GM18861 (cell line): ENCODE measurements around the gene ACACB.

Experiments
- ATAC-seq: cut with Tn5 transposase; IDR thresholded peaks from one replicate; pipeline ENCODE4 v1.9.1; 2021; ENCODE audit not compliant: unreplicated experiment

Gene ACACB

DNA sequence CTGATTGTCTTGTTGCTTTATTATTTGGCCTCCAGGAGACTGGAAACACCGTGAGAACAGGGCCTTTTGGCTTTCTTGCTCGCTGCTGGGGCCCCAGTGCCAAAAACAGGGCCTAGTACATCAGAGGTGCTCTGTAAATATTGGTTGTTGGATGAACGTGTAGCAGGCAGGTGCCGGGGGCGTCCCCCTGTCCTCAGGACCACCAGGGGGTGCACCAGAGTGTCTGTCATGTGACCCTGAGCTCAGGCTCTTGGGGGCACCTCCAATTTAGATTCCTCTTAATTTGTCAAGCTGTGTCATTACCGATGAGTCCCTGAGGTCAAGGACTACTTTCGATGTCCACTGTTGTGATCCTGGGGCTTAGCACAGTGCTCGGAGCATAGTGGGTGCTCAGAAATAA lies 87.1 kb downstream of the ACACB start:
- ATAC-seq: no peak

DNA sequence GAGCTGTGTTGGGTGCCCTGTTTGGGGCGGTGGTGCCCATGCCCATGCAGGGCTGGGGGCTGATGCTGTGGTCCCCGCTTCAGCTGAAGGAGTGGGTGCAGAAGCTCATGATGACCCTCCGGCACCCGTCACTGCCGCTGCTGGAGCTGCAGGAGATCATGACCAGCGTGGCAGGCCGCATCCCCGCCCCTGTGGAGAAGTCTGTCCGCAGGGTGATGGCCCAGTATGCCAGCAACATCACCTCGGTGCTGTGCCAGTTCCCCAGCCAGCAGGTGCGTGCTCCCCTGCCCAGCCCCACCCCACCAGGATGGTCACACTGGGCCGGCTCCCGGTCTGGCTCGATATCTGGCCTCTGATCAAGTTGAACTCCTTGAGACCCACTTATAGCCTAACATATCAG lies 92.7 kb downstream of the ACACB start:
- ATAC-seq: no peak

DNA sequence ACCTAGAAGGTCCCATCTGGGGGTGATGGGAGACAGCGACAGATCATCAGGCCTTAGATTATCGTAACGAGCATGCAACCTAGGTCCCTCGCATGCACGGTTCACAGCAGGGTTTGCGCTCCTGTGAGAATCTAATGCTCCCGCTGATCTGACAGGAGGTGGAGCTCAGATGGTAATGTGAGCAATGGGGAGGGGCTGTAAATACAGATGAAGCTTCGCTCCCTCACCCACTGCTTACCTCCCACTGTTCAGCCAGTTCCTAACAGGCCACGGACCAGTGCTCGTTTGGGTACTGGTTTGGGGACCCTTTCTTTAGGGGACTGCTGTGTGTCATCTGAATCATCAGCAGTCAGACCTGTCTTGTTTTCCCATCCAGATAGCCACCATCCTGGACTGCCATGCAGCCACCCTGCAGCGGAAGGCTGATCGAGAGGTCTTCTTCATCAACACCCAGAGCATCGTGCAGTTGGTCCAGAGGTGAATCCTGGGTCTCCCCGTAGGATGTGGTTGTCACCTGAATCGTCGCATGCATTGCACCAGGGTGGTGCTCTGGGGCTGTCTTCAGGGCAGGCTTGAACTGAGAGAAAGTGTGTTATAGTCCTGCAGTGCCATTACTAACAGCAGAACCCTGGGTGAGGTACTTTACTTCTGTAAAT lies 96.2 kb downstream of the ACACB start:
- ATAC-seq: no peak

DNA sequence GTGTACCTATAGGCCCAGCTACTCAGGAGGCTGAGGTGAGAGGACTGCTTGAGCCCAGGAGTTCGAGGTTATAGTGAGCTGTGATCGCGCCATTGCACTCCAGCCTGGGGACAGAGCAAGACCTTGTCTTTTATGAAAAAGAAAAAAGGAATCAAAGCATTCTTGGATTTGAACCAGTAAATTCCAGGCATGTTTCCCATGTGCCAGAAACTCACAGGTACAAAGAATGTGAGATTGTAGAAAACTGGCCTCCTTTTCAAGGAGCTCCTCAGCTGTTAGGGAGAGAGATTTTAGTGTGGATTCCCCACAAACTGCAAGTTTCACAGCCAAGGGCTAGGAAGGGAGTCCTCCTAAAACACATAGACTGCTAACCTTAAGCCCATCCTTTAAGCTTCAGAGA lies 97.7 kb downstream of the ACACB start:
- no peak for ATAC-seq

DNA sequence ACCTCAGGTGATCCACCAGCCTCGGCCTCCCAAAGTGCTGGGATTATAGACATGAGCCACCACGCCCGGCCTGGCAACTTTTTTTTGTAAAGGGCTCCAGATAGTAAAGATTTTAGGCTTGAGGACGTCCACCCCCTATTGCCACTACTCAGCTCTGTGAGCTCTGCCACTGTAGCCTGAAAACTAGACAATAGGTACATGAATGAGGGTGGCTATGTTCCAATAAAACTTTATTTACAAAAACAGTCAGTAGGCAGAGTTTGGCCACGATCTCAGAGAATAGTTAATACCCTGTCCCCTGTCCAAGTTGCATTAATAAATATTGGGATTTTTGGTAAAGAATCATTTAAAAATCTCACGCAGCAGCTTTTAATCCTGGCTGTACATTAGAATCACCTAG lies 102.6 kb downstream of the ACACB start:
- no peak for ATAC-seq

DNA sequence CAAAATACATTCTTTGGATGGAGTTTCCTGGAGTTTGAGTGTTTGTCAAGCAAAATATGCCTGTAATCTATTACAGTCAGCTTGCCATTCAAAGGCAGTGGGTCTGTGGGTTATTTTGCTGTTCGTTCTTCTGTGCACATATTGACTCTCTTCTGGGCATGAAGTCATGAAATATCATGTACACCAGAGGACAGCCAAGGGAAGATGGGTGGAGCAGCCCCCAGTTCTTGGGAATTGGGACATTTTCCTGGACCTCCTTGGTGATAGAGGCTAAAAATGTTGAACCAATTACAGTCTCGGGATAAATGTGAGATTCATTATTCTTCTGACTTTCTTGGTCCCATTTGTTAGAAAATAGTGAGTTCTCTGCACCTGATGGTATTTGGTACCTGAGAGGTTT lies 103.6 kb downstream of the ACACB start:
- no peak for ATAC-seq

DNA sequence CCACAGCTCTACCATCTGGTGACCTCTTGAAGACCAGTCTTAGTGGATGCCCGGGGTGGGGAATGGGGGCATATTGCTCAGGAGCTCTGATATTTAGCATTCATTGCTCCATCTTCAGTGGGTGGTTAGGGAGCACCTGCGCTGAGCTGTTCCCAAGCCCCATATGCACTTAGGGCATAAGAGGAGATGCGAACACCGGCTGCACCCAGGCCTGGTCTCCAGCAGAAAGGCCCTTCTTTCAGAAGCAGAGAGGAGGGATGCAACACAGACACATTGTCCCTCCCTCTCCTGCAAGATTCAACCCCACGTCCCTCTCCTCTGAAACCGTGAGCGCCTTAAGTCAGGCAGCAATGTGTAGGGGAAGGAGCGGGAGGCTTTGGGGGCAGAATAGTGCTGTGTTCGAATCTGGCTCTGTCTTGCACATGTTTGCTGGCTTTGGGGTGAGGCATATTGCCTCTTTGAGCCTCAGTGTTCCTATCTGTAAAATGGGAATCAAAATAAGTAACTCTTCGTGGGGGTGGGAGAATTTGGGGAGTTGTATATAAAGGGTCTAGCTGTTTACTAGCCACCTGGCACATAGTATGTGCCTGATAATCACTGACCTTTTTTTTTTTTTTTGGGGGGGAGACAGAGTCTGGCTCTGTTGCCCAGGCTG lies 105.0 kb downstream of the ACACB start:
- ATAC-seq: no peak

DNA sequence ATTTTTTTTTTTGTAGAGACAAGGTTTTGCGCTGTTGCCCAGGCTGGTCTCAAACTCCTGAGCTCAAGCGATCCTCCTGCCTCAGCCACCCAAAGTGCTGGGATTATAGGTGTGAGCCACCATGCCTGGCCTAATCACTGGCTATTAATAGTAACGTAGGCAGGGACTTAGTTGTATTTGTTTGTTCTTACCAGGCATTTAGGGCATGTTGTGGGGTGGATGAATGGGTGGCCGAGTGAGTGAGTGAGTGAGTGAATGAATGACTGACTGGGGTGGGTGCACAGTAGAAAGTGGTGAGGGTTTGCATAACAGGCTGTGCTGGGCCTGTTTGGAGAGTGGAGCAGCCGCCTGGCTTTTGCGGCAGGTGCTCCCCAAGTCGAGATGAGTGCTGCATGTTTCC lies 105.7 kb downstream of the ACACB start:
- ATAC-seq: no peak

DNA sequence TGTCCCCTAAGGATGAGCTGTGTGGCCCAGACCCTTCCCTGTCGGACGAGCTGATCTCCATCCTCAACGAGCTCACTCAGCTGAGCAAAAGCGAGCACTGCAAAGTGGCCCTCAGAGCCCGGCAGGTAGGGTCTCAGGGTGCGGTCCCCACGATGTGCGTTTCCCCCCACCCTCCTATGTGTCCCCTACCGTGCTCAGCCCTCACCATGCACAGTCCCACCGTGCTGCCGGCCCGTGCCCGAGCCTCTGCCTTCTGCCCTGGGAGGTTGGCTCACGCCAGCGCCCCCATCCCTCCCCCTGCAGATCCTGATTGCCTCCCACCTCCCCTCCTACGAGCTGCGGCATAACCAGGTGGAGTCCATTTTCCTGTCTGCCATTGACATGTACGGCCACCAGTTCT lies 106.1 kb downstream of the ACACB start:
- ATAC-seq: no peak

DNA sequence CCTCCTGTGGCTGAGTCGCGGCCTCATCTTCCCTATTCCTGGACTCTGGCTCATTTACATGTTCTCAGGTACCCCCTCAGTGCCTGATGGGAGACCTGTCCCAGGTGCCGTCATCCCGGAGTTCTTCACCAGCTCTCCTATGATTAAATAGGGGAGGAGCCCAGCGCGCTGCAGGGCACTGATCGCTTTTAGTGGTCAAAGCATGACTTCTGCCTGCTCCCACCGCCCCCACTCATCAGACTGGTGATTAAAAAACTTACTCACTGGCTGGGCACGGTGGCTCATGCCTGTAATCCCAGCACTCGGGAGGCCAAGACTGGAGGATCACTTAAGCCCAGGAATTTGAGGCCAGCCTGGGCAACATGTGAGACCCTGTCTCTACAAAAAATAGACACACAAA lies 106.8 kb downstream of the ACACB start:
- ATAC-seq: no peak

DNA sequence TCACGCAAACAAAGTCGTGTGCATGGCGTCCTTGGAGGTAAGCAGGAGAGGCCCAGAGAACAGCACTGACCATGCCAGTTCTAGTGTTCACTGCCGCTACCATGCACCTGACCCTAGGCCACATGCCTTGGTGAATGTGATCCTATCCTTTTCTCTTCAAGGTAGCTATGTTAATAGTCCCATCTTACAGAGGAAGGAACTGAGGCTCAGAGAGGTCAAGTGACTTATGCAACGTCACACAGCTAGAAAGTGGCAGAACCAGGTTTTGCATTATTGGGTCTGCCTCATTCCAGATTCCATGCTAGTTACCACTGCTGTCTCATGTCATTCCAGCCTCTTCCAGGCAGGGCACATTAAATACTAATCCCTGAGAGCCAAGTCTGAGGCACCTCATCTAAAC lies 107.5 kb downstream of the ACACB start:
- ATAC-seq: no peak

DNA sequence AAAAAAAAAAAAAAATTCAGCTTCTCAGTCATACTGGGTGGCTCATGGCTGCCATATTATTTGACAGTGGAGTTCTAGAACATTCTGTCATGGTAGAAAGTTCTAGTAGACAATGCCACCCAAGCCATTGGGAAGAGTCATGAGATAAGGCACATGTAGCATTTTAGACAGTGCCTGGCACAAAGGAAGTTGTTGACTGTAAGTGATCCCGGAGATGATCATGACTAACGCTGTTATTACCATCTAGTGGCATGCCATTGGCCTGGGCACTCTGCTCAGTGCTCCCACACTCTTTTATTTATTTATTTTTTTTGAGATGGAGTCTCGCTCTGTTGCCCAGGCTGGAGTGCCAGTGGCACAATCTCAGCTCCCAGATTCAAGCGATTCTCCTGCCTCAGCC lies 112.3 kb downstream of the ACACB start:
- no peak for ATAC-seq

DNA sequence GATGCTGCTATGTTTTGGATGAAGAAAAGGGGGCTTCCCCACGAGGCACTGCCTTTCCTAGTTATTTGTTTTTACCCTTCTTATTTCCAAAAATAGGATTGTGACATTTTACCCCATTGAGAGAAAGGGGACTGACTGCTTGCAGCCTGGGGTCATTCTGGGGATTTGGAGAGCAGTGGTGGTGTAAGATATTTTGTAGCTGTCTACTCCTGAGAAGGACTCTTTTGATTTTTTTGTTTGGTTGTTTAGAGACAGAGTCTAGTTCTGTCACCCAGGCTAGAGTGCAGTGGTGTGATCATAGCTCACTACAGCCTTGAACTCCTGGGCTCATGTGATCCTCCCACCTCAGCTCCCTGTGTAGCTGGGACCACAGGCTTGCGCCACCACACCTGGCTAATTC lies 113.8 kb downstream of the ACACB start:
- no peak for ATAC-seq

DNA sequence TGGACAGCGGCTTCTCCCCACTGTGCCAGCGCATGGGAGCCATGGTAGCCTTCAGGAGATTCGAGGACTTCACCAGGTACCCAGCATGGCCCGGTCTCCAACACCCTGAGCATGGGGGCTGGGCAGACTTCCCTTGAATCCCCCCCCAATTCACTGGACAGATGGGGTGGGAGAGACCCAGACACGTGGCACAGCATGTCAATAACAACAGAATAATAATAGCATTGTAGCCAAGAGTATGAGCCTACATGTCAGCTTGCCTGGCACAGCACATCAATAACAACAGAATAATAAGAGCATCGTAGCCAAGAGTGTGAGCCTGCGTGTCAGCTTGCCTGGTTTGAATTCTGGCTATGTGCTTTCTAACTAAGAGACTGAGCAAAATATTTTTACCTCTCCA lies 116.3 kb downstream of the ACACB start:
- no peak for ATAC-seq

DNA sequence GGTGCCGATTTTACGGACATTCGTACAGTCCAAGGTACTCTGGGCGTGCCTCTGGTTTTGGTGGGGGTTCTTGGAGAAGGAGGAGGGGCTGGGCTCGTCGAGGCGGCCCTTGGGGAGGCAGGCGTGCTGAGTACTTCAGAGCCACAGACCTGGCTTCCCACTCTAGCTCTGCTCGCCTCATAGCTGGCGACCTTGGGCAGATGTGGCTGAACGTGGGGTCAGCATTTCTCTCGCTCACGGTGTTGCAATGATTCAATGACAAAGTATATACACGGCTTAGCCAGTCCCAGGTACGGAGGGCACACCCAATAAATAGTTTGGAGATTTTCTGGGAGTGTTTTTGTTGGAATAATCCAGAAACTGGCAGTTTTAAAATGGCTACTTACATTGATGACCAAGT lies 117.6 kb downstream of the ACACB start:
- no peak for ATAC-seq

DNA sequence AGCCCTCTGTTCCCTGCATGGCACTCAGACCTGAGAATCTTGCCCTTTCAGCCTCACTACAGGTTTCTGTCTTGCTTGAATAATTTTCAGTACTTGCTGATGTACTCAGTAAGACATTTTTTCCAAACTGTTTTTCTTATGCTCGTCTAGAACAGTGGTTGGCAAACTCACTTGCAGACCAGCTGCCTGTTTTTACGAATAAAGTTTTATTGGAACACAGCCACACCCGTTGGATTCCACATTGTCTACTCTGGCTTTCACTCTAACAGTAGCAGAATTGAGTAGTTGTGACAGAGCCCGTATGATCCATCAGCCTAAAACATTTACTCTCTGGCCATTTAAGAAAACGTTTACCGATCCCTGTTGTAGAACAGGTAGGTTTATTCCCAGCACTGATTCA lies 119.9 kb downstream of the ACACB start:
- ATAC-seq: no peak

DNA sequence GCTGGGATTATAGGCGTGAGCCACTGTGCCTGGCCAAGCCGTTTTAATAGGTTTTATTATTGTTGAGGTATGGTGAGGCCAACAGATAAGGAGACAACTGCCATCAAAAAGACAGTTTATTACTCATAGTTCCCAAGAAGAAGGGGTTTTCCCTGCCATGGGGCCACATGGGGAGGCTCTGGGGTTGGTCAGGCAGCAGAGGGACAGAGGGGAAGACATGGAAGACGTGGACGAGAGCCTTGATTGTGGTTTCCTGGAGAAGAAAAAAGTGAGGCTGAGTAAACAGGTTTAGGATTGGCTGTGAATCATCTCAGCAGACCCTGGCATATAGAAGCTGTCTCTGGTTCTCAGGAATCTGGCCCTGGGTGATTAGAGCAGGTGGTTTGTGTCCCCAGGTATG lies 122.8 kb downstream of the ACACB start:
- ATAC-seq: no peak

DNA sequence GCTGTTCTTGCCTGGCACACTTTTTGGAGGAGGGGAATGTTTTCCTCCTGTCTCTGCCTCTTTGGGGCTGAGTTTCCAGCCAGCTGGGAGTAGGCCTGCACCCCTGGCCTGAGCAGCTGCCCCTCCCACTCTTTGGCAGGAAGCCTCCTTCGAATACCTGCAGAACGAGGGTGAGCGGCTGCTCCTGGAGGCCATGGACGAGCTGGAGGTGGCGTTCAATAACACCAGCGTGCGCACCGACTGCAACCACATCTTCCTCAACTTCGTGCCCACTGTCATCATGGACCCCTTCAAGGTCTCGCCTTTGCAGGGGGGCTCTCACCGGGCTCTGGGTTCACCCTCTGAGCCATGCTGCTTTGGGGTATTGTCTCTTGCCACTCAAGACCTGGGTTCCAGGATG lies 123.3 kb downstream of the ACACB start:
- no peak for ATAC-seq

DNA sequence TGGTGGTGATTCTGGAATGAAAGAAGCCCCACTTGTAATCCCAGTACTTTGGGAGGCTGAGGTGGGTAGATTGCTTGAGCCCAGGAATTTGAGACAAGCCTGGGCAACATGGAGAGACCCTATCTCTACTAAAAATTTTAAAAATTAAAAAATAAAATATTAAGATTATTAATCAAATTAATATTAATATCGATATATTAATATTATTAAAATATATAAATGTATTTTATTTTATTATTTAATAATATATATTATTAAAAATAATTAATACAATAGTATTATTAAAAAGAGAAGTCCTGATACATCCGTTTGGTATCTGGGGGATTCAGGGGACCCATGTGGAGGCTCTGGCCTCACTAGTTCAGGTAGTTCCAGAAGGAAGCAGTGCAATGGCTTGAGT lies 124.0 kb downstream of the ACACB start:
- ATAC-seq: no peak

DNA sequence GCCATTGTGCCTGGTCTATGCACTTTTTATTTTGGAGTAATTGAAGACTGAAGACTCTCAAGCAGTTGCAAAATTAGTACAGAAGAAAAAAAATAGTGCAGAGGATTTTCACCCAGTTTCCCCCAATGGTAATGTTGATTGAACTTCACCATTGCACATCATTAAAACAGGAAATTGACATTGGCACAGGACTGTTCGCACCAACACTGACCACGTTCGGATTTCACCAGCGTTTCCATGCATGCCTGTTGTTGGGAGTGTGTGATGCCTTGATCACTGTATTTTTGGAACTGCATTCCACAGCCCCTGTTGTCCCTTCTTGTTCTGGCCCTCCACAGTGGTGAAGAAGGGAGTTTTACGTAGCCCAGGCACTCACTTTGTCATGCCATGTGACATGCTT lies 125.5 kb downstream of the ACACB start:
- ATAC-seq: no peak

DNA sequence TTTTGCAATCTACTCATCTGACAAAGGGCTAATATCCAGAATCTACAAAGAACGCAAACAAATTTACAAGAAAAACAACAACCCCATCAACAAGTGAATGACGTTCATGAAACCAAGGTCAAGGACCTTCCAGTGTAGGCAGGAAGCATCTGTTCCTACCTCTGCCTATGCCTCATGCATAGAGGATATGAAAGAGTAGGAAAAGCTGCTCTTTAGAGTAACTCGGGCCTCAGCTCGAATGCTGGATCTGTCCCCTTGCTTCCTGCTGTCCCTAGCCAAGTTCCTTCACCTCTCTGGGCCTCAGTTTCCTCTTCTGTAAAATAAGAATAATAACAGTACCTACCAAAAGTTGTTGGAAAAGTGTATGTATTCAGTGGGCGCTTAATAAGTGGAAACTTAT lies 127.7 kb downstream of the ACACB start:
- no peak for ATAC-seq

DNA sequence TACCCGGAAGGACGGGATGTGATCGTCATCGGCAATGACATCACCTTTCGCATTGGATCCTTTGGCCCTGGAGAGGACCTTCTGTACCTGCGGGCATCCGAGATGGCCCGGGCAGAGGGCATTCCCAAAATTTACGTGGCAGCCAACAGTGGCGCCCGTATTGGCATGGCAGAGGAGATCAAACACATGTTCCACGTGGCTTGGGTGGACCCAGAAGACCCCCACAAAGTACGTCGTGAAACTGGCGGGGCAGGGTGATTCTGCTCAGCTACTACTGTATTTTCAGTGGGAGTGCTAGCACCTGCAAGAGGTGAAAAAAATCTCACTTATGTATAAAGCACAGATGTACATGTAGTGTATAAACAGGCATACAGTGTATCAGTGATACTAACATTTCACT lies 129.8 kb downstream of the ACACB start:
- no peak for ATAC-seq
